ENCODE results near the gene HOXA1.

HOXA1 gene

DNA sequence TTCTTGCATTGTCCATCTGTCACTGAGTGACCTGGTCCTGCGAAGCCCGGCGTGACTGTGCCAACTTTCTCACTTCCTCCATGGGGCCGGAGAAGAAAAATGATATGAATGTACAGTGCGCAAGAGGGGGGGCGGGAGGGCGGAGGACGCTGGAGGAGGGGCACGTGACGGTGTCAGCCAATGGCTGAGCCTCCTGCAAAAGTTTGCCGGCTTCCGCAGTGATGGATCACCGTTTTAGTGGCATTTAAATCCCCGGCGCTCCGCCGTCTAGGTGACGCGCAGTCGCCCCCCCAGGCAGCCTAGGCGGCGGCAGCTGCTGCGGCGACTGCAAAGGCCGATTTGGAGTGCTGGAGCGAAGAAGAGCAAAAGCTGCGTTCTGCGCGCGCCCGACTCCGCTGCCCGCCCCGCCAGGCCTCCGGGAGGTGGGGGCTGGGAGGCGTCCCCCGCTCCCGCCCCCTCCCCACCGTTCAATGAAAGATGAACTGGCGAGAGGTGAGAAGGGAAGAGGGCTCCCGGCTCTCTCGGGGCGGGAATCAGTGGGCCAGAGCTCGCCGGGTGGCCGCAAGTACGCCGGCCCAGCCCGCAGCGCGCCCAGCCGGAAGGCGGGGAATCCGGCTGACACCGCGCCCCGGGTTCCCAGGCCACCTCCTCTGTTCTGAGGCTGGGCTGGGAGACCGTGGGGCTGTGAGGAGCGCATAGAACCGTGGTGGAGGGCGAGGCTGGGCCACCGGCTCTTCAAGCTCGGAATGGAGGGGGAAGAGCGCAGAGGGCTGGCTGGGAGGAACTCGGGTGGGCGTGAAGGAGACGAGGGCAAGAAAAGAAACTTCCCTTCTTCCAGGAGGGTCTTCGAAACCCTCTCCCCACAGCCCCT, at the start of gene HOXA1:
Gene HOXA1, minus strand, starts transcription at position 104 of the 871 bp plus-strand sequence. Its CDS starts 88 bp downstream, at position 16.
- peak within 1 kb of the TSS; percentile 19 for H3K4me3 ChIP-seq (ENCODE audit: low read length)
- no peak for DNase-seq (ENCODE audit: low read depth)
- TF ChIP-seq, protein P1, sequence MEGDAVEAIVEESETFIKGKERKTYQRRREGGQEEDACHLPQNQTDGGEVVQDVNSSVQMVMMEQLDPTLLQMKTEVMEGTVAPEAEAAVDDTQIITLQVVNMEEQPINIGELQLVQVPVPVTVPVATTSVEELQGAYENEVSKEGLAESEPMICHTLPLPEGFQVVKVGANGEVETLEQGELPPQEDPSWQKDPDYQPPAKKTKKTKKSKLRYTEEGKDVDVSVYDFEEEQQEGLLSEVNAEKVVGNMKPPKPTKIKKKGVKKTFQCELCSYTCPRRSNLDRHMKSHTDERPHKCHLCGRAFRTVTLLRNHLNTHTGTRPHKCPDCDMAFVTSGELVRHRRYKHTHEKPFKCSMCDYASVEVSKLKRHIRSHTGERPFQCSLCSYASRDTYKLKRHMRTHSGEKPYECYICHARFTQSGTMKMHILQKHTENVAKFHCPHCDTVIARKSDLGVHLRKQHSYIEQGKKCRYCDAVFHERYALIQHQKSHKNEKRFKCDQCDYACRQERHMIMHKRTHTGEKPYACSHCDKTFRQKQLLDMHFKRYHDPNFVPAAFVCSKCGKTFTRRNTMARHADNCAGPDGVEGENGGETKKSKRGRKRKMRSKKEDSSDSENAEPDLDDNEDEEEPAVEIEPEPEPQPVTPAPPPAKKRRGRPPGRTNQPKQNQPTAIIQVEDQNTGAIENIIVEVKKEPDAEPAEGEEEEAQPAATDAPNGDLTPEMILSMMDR (conservative IDR thresholded peaks at IDR 0.05; ENCODE audit: low read depth, low read length): no peak

DNA sequence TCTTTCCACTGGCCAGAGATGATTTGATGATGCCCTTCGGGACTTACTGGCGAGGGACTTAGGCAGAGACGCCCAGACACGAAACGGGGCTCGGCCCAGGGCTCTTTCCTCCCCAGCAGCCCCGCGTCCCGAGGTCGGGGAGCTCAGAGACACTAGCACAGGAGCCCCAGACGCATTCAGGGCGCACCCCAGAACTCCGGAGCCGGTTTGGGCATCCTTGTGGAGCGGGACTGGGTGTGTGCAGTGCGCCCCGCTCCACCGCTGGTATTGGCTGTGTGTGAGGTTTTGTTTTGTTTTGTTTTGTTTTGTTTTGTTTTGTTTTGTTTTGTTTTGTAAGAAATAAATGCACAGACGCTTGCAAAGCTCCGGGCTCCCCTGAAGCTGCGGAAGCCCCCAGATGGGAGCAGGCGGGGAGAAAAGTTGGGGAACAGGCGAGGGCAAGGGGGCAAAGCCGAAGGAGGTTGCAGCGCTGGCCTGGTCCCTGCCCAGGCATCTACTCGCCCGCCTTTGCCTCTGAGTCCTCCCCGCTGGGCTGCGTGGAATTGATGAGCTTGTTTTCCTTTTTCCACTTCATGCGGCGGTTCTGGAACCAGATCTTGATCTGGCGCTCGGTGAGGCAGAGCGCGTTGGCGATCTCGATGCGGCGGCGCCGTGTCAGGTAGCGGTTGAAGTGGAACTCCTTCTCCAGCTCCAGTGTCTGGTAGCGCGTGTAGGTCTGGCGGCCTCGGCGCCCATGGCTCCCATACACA, 49.5 kb upstream of the HOXA1 start:
- H3K4me3 ChIP-seq (ENCODE audit: low read length): no peak overlapping the region
- DNase-seq (ENCODE audit: low read depth): no peak
- TF ChIP-seq, protein P1 (conservative IDR thresholded peaks at IDR 0.05; ENCODE audit: low read depth, low read length): no peak

DNA sequence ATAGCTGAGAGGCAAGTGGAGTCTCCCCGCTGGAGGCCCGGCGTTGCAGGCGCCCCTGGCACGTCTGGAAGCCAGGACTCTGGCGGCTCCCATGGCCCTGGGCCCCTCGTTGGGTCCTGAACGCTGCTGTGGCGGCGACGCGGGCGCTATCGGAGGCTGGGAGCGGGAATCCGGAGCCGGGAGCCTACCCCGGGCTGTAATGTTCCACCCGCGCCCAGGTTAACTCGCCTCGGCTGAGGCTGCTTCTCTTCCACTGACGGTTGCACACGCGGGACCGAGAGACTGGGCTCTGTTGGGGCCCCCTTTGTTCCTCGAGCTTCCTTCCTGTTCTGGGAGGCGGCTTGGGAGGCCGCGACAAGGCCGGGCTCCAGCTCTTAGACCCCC, 49.0 kb upstream of the HOXA1 start:
- no peak overlapping the region for H3K4me3 ChIP-seq (ENCODE audit: low read length)
- TF ChIP-seq, protein P1 (conservative IDR thresholded peaks at IDR 0.05; ENCODE audit: low read depth, low read length): no peak
- DNase-seq (ENCODE audit: low read depth): no peak

DNA sequence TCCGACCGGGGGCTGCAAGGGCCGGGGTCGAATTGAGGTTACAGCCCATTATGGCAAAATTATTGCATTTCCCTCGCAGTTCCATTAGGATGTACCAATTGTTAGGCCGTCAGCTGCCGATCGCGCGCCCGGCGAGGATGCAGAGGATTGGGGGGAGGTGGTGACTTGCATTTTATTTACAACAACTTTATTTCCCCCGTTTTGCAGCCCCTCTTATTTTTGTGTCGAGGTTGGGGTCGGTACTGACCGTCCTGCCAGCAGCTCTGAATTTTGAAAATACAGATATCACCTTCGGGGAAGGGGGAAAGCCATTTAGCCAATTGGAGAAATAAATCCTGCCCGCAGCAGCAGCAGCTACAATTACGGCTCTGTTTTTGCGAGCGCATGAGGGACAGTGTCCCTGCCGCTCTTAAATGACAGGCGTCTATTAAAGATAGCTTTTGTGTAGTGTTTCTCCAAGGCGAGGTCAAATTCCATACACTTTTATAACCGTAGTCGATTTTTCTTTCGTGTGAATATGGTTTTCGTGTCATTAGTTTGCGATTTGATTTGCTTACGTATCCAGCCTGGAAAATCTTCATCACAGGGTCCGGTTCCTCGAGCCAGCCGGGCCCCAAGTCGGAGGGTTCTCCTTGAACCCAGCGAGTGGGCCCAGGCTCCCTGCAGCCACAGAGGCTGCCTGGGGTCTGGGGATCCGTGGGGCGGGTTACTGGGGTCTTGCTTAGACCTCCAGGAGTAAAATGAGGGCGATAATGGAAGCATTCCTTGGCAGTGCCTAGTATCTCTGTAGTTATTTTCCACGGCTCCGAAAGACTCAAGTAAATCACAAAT, 48.4 kb upstream of the HOXA1 start:
- DNase-seq (ENCODE audit: low read depth): no peak
- H3K4me3 ChIP-seq (ENCODE audit: low read length): no peak overlapping the region
- TF ChIP-seq, protein P1 (conservative IDR thresholded peaks at IDR 0.05; ENCODE audit: low read depth, low read length): peak; percentile 44

DNA sequence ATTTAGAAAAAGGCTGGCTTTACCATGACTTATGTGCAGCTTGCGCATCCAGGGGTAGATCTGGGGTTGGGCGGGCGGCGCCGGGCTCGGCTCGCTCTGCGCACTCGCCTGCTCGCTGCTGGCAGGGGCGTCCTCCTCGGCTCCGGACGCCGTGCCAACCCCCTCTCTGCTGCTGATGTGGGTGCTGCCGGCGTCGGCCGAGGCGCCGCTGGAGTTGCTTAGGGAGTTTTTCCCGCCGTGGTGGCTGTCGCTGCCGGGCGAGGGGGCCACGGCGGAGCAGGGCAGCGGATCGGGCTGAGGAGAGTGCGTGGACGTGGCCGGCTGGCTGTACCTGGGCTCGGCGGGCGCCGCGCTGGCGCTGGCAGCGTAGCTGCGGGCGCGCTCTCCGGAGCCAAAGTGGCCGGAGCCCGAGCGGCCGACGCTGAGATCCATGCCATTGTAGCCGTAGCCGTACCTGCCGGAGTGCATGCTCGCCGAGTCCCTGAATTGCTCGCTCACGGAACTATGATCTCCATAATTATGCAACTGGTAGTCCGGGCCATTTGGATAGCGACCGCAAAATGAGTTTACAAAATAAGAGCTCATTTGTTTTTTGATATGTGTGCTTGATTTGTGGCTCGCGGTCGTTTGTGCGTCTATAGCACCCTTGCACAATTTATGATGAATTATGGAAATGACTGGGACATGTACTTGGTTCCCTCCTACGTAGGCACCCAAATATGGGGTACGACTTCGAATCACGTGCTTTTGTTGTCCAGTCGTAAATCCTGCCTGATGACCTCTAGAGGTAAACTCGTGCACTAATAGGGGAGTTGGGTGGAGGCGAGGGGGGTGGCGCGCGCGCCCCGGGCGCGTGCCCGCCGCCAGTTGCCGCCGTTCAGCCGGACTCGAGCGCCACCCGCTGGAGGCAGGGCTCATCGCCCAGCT, 47.5 kb upstream of the HOXA1 start, which contains the start of gene HOXA5:
Gene HOXA5, minus strand, starts transcription at position 659 of the 927 bp plus-strand sequence. Its CDS starts 74 bp downstream, at position 585.
- DNase-seq (ENCODE audit: low read depth): no peak
- no peak within 1 kb of the TSS for H3K4me3 ChIP-seq (ENCODE audit: low read length)
- TF ChIP-seq, protein P1 (conservative IDR thresholded peaks at IDR 0.05; ENCODE audit: low read depth, low read length): no peak

DNA sequence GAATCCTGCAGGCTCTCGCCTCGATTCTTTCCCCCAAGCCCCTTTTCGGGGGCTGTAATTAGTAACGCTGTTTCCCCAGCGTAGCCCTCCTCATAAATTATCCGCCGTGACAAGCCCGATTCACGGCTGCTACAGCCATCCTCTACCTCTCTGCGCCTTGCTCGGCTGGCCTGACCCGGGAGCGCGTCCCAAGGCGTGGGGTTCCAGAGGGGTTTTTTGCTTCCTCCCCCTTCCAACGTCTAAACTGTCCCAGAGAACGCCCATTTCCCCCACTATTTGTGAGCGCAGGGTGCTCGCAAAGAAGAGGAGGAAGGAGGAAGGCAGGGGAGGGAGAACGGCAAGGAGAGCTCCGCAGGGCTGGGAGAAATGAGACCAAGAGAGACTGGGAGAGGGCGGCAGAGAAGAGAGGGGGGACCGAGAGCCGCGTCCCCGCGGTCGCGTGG, 46.8 kb upstream of the HOXA1 start:
- TF ChIP-seq, protein P1 (conservative IDR thresholded peaks at IDR 0.05; ENCODE audit: low read depth, low read length): no peak
- no peak overlapping the region for H3K4me3 ChIP-seq (ENCODE audit: low read length)
- no peak for DNase-seq (ENCODE audit: low read depth)

Measured in retinal pigment epithelial cell (primary cell).